IPS-18c (cell line): ENCODE data around the gene RGS10.
"Not testable (repeated sequence)": the region's sequence is repeated elsewhere in the genome, so short reads cannot be mapped to it uniquely, and the experiment has no call there.

Experiments used
- H3K4me3 ChIP-seq: 2 replicates; pipeline ENCODE4 v1.7.0; 2013; ENCODE audit warnings: low read depth, mild to moderate bottlenecking, low read length, moderate library complexity; ENCODE audit not compliant: insufficient read depth
- H3K9me3 ChIP-seq: one replicate; pipeline ENCODE4 v1.6.1; 2013; ENCODE audit warnings: mild to moderate bottlenecking, low read length, moderate library complexity; ENCODE audit not compliant: control insufficient read depth, insufficient read depth

The RGS10 gene

DNA sequence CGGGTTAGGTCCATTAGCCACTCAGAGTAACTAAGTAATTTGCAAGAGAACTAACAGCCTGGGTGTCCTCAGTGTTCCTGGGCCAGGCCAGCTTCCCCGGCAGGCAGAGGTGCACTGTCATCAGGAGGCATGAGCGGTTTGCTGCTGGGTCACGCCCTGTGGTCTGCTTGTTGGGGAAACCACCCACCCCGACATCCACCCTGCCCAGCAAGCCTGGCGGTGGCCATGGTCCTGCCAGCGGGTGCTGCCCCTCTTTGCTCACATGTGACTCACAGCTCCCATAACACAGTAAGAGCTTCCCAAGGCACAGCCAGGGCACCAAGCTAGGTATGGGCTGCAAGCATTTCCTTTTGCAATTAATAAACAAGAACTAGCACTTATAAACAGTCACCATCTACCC is 75.9 kb downstream of the RGS10 start:
- no peak overlapping the region for H3K4me3 ChIP-seq
- H3K9me3 ChIP-seq, result no peaks in the 10 kb centered on the region

- H3K9me3 ChIP-seq, result no peaks in the 10 kb centered on the region
- H3K4me3 ChIP-seq, result no peak overlapping the region
Observed at GRCh38 chr10:119466076-119466475, 76.4 kb downstream of the RGS10 start.

GRCh38 chr10:119465085-119465484 is 77.4 kb downstream of the RGS10 start:
- Histone ChIP-seq H3K4me3 (no peak overlapping the region), H3K9me3 (no peaks in the 10 kb centered on the region)

DNA sequence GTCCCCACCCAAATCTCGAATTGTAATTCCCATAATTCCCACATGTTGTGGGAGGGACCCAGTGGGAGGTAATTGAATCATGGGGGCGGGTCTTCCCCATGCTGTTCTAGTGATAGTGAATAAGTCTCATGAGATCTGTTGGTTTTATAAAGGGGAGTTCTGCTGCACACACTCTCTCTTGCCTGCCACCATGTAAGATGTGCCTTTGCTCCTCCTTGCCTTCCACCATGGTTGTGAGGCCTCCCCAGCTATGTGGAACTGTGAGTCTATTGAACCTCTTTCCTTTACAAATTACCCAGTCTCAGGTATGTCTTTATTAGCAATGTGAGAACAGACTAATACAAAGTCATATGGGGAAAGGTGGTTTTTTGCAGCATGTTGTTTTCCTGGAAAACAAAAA is 79.3 kb downstream of the RGS10 start:
- not testable (repeated sequence) for H3K4me3 ChIP-seq, H3K9me3 ChIP-seq

DNA sequence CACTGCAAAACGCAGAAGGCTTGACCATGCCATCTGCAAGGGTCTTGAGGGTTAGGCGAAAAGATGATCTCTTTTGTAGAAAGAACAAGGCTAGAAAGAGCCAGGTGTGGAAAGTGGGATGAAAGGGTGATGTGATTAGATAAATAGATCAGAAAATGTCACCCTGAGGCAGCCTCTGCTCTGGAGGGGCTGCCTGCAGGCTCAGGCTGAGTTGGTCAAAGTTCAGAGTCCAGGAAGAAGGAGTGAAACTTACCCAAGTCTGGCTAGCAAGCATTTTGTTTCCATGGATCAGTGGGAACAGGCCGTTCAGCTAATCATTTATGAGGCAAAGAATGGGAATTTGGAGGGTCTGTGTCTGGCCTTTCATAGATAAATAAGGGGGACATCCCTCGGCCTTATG is 79.7 kb downstream of the RGS10 start:
- no peak overlapping the region for H3K4me3 ChIP-seq
- H3K9me3 ChIP-seq, result no peaks in the 10 kb centered on the region

DNA sequence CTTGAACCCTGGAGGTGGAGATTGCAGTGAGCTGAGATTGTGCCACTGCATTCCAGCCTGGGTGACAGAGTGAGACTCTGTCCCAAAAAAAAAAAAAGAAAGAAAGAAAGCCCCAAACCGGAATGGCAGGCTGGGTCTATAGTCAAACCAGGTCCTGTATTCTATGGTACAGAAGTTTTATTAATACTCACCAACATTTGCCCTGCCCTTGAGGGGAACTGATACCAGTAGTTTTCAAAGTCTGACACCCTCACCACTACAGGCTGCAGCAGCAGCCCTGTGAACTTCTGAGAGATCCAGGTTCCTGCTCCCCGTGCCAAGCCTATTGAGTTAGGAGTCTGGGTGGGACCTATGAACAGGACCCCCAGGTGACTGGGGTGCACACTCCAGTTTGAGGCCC is 80.6 kb downstream of the RGS10 start:
- Histone ChIP-seq H3K4me3 (no peak overlapping the region), H3K9me3 (no peaks in the 10 kb centered on the region)

GRCh38 chr10:119461380-119461779 is 81.1 kb downstream of the RGS10 start:
- H3K4me3 ChIP-seq, result no peak overlapping the region
- no peaks in the 10 kb centered on the region for H3K9me3 ChIP-seq

DNA sequence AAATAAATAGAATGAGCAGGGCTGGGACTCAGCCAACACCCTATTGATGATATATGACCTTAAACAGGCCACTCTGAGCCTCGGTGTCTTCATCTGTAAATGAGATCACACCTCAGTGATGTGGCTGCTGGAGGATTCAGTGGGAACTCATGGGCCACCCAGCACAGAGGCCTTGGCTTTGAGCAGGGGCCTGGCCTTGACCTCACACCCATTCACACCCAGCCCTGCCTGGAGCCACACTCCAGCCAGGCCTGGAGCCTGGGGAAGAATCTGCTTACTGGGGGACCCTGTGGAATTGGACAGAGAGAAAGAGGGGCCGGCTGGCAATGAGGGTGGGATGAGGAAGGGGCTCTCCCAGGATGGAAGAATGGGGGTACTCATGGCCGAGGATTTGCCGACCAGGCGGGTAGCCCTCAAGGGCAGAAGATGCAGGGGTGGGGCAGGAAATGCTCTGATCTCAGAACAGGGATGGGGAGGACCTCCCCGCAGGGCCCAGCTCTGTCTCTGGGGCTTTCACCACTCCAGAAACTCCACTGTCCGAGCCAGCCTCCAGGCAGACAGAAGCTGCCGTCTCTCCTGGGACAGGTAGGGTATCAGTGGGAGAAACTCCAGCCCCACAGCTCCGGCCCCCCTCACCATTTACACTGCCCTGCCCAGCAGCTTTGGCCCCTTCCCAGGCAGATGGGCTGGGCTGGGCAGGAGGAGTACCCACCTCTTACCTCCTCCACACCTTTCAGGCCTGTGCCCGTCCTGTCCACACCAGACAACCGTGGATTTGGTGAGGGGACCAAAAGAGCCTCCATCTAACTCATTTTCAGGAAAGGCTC is 81.9 kb downstream of the RGS10 start:
- Histone ChIP-seq H3K4me3 (no peak overlapping the region), H3K9me3 (no peaks in the 10 kb centered on the region)

- no peaks in the 10 kb centered on the region for H3K9me3 ChIP-seq
- H3K4me3 ChIP-seq, result no peak overlapping the region
Observed at GRCh38 chr10:119459681-119460340, 82.7 kb downstream of the RGS10 start.

DNA sequence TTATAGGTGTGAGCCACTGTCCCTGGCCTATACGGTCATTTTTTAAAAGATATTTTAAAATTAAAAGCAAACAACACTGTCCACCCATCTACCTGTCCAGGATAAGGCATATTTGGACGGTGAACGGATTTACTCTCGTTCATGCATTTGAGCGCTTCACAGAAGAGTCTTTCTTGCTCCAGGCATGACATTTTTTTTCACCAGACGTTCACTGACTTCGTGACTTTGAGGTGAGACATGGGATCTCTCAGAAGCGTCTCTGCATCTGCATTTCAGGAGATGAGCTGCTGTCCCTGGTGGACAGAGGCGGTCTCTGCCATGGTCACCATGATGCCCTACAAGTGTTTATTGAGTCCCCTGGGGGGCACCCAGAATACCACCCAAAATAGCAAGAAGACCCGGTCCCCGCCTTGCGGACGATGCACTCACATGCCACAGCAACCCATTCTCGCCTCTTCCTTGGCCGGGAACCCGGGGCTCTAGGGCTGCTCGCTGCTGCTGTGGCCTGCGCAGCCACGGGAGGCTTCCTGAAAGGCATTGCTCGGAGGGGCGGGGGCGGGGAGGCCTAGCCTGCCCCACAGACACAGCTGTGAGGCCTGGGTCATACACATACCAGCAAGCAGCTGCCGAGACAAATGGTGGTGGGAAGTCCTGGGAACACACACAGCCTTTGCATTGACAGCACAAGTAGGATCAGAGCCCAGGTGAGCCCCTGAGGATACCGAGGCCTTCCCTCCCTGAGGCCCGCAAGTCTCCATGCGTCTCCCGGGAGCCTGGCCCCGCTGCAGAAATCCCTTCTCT is 84.4 kb downstream of the RGS10 start:
- Histone ChIP-seq H3K4me3 (no peak overlapping the region), H3K9me3 (no peaks in the 10 kb centered on the region)

DNA sequence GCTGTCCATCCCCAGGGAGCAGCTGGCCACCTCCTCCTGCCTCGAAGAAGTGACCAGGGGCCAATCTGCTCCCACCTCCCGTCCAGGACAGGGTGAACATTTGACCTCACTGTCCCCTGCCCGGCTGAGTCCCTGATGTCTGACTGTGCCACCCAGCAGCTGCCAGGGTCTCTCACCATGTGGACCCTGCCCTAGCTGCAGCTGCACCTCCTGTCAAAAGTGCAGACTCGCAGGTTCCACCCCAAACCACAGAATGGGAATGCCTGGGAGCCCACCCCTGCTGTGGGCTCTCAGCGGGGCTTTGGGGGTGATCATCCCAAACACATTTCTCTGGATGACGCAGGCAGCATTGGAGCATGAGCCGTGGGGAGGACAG is 86.1 kb downstream of the RGS10 start:
- Histone ChIP-seq H3K9me3 (no peaks in the 10 kb centered on the region), H3K4me3 (no peak overlapping the region)

DNA sequence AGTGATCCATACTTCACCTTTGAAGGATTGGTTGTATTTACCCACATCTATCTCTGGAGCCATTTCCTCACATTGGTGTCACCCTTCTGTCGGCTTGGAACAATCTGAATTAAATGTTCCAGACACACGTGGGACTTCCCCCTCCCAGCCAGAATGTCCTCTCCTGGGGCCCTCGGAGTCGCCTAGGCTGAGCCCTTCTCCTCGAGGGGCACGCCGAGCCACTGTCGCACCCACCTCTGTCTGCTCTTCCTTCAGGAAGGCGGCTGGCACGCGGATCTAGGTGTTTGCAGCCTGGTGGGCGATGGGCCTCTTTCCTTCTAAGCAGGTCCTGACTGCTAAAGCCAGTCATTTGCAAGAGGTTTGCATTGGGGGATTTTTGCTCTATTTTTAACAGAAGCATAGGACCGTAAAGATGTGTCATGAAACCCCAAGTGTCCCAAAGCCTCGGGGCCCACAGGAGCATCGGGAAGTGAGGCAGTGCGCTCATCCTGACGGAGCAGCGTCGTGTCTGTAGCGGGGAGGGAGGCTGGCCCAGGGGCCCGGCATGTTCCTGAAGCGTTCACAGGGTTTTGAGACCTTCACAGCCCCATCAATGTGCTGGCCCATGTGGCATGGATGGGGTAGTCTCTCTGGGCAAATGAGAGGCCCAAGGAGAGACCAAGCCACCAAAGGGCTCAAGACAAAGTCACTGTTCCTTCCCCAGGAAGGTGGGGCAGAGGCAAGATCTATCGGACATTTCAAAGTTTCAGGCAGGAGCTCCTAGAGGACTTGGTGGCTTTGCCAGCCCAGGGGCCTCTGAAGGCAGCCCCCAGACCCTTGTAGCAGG is 86.7 kb downstream of the RGS10 start:
- no peaks in the 10 kb centered on the region for H3K9me3 ChIP-seq
- H3K4me3 ChIP-seq, result no peak overlapping the region

DNA sequence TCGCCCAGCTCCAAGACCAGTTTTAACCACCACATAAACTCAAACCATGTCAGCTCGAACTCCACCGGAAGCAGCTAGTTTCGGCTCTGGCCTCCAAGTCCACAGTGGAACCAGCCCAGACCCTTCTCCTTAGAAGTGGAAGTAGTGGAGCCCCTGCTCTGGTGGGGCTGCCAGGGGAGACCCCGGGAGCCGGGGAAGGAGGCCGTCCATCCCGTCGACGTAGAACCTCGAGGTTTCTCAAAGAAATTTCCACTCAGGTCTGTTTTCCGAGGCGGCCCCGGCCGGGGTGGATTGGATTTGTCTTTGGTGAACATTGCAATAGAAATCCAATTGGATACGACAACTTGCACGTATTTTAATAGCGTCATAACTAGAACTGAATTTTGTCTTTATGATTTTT is 87.5 kb downstream of the RGS10 start:
- no peak overlapping the region for H3K4me3 ChIP-seq
- H3K9me3 ChIP-seq, result no peaks in the 10 kb centered on the region

- H3K9me3 ChIP-seq, result no peaks in the 10 kb centered on the region
- H3K4me3 ChIP-seq, result no peak overlapping the region
Observed at GRCh38 chr10:119454316-119454715, 88.2 kb downstream of the RGS10 start.

- no peaks in the 10 kb centered on the region for H3K9me3 ChIP-seq
- H3K4me3 ChIP-seq, result no peak overlapping the region
Observed at GRCh38 chr10:119453313-119453712, 89.2 kb downstream of the RGS10 start.

DNA sequence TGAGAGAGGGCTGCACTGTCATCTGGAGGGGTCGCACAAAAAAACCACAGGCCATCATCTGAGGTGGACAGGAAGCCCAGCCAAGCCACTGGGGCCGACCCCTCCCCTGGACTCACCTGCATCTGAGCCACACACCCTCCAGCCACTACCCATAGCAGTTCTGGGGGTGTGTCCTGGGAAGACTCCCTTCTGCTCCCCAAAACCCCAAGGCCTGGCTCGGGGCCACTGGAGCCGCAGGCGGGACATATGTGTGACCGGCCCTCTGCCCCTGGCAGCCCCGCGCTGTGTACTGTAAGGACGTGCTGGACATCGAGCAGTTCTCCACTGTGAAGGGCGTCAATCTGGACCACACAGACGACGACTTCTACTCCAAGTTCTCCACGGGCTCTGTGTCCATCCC is 90.1 kb downstream of the RGS10 start:
- Histone ChIP-seq H3K4me3 (no peak overlapping the region), H3K9me3 (no peaks in the 10 kb centered on the region)

DNA sequence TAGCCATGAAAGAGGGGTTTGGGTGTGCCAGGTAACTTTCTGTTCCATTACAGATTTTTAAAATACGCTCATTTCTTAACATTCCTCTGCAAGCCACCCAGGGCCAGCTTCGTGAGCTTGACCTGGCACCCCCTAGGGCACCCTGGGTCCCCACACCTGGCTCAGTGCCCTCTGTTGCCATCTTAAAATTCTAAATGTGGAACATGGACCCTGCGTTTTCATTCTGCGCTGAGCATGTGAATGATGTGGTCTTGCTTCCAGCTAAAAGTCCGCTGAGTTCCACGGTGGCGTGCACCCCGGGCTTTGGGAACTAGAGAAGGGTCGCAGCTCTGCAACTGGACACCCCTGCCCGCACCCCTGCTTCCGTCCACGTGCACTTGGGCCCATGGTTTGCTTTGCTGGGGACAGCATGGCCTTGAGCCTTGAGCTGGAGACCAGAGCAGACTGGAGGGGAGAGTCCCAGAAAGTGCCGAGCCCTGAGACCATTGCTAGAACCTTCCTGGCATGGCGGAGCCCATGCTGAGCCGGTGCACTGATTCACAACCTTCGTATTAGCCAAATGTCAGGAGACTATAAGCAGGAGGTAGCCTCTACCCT is 91.1 kb downstream of the RGS10 start:
- H3K9me3 ChIP-seq, result no peaks in the 10 kb centered on the region
- no peak overlapping the region for H3K4me3 ChIP-seq
